ENCODE results near the gene MICAL3.

GRCh38 chr22:17823226-17823625, 201.1 kb downstream of the MICAL3 start:
- TF ChIP-seq, protein P1, sequence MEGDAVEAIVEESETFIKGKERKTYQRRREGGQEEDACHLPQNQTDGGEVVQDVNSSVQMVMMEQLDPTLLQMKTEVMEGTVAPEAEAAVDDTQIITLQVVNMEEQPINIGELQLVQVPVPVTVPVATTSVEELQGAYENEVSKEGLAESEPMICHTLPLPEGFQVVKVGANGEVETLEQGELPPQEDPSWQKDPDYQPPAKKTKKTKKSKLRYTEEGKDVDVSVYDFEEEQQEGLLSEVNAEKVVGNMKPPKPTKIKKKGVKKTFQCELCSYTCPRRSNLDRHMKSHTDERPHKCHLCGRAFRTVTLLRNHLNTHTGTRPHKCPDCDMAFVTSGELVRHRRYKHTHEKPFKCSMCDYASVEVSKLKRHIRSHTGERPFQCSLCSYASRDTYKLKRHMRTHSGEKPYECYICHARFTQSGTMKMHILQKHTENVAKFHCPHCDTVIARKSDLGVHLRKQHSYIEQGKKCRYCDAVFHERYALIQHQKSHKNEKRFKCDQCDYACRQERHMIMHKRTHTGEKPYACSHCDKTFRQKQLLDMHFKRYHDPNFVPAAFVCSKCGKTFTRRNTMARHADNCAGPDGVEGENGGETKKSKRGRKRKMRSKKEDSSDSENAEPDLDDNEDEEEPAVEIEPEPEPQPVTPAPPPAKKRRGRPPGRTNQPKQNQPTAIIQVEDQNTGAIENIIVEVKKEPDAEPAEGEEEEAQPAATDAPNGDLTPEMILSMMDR (IDR thresholded peaks at IDR 0.05; ENCODE audit: insufficient read depth, low read length): no peak
- TF ChIP-seq POLR2AphosphoS5 (IDR thresholded peaks at IDR 0.05; ENCODE audit: low read depth): no peak
- no peak for TF ChIP-seq REST (IDR thresholded peaks at IDR 0.05; ENCODE audit: insufficient replicate concordance, low read depth)
